ENCODE measurements around the gene GIGYF1. TPM values are rescaled to one million over a fixed set of nuclear protein-coding genes. Genes with fewer than 3 reads are reported as not detected.
"Not testable (repeated sequence)": the region's sequence is repeated elsewhere in the genome, so short reads cannot be mapped to it uniquely, and the experiment has no call there.

GIGYF1 gene, protein sequence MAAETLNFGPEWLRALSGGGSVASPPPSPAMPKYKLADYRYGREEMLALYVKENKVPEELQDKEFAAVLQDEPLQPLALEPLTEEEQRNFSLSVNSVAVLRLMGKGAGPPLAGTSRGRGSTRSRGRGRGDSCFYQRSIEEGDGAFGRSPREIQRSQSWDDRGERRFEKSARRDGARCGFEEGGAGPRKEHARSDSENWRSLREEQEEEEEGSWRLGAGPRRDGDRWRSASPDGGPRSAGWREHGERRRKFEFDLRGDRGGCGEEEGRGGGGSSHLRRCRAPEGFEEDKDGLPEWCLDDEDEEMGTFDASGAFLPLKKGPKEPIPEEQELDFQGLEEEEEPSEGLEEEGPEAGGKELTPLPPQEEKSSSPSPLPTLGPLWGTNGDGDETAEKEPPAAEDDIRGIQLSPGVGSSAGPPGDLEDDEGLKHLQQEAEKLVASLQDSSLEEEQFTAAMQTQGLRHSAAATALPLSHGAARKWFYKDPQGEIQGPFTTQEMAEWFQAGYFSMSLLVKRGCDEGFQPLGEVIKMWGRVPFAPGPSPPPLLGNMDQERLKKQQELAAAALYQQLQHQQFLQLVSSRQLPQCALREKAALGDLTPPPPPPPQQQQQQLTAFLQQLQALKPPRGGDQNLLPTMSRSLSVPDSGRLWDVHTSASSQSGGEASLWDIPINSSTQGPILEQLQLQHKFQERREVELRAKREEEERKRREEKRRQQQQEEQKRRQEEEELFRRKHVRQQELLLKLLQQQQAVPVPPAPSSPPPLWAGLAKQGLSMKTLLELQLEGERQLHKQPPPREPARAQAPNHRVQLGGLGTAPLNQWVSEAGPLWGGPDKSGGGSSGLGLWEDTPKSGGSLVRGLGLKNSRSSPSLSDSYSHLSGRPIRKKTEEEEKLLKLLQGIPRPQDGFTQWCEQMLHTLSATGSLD (N-terminal part only)
- polyA plus RNA-seq: 2.6 TPM

DNA sequence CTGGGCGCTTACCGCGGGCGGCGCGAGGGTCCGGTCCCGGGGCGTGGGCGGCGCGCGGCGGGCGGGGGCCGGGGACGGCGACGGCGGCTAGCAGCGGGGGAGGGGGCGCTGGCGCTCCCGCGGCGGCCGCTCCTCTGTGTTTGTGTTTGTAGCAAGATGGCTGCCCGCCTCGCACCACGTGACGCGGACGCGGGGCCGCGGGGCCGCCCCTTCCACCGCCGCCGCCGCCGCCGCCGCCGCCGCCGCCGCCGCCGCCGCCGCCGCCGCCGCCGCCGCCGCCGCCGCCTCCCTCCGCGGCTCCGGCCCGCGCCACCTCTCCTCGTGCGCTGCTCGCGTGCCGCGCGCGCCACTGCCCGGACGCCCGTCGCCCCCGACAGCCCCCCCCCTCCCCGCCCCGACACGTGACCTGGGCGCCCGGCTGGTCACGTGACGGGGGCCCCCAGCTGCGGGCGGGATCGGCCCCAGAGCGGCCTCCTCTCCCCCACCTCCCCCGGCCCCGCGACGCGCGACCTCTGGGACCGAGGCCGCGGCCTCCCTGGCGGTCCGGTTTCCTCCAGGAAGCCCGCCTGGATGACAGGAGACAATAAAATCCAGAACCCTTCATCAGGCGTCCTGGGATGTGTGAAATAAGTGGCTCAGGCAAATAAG, at the start of gene GIGYF1:
Gene GIGYF1, minus strand, starts transcription at position 153 of the 648 bp plus-strand sequence. CDS start 6,012 bp downstream, outside the sequence.
- Mint-ChIP-seq H3K9me3 (no peaks in the 10 kb centered on the region), H3K36me3 (no peaks in the 10 kb centered on the region), H3K27me3 (peaks cover 3% of the 10 kb centered on the region), H3K27ac (peak within 1 kb of the TSS; percentile 92 to 96 (median 93)), H3K4me1 (peaks cover 24 to 30% (median 28%) of the 10 kb centered on the region in 3 donors), H3K4me3 (peak within 1 kb of the TSS; percentile 89 to 97 (median 95))

GRCh38 chr7:100739934-100740333, 45.9 kb upstream of the GIGYF1 start:
- Mint-ChIP-seq H3K27me3 (no peaks in the 10 kb centered on the region), H3K4me1 (peaks cover 0 to 2% (median 0%) of the 10 kb centered on the region in 3 donors), H3K9me3 (peaks cover 0 to 2% (median 0%) of the 10 kb centered on the region in 3 donors), H3K36me3 (no peaks in the 10 kb centered on the region), H3K27ac (no peak overlapping the region), H3K4me3 (no peak overlapping the region)

DNA sequence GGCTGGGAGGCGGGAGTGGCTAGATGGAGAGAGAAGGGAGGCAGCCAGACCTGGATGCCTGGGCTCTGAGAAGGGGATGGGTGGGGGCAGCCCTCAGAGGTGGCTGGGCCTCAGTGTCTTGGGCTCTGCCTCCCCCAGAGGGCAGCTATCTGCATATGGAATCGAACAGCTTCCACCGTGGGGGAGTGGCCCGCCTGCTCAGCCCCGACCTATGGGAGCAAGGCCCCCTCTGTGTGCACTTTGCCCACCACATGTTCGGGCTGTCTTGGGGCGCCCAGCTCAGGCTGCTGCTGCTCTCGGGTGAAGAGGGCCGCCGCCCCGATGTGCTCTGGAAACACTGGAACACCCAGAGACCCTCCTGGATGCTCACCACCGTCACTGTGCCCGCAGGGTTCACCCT, 42.6 kb upstream of the GIGYF1 start:
- peaks cover 0 to 2% (median 0%) of the 10 kb centered on the region in 3 donors for H3K9me3 Mint-ChIP-seq
- peaks cover 2% of the 10 kb centered on the region for H3K27me3 Mint-ChIP-seq
- peak overlapping the region in 1 of 4 donors; percentile 58 for H3K4me3 Mint-ChIP-seq
- no peaks in the 10 kb centered on the region for H3K36me3 Mint-ChIP-seq
- peaks cover 4 to 15% (median 10%) of the 10 kb centered on the region in 3 donors for H3K4me1 Mint-ChIP-seq
- H3K27ac Mint-ChIP-seq: no peak overlapping the region

DNA sequence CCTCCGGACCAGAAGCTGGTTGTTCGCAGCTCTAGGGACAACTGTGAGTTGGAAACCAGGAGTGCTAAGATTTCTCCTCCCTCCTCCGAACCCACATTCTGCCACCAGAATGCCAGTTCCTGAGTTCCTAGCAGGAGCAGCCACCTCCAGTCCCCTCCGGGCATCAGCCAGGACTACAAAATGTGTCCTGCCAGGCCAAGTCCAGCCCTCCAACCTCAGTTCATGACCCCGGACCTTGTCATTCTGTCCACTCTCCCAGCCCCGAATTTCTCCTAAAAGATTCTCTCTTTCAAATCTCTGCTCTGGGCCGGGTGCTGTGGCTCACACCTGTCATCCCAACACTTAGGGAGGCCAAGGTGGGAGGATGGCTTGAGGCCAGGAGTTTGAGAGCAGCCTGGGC, 41.7 kb upstream of the GIGYF1 start:
- Mint-ChIP-seq H3K4me1 (peaks cover 4 to 15% (median 10%) of the 10 kb centered on the region in 3 donors), H3K27me3 (peaks cover 2% of the 10 kb centered on the region), H3K36me3 (no peaks in the 10 kb centered on the region), H3K9me3 (peaks cover 0 to 2% (median 0%) of the 10 kb centered on the region in 3 donors), H3K4me3 (no peak overlapping the region), H3K27ac (no peak overlapping the region)

DNA sequence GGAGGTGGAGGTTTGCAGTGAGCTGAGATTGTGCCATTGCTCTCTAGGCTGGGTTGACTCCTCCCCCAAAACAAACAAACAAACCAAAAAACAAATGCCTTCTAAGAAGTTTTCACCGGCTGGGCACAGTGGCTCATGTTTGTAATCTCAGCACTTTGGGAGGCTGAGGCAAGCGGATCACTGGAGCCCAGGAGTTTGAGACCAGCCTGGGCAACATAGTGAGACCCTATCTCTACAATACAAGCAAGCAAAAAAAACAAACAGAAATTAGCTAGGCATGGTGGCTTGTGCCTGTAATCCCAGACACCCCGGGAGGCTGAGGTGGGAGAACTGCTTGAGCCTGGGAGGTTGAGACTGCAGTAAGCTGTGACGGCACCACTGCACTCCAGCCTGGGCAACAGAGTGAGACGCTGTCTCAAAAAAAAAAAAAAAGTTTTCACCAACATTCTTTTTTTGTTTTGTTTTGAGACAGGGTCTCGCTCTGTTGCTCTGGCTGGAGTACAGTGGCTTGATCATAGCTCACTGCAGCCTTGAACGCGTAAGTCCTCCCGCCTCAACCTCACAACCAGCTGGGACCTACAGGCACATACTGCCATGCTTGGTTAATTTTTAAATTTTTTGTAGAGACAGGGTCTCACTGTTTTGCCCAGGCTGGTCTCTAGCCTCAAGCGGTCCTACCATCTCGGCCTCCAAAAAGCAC, 38.0 kb upstream of the GIGYF1 start:
- Mint-ChIP-seq H3K27me3 (peaks cover 16% of the 10 kb centered on the region), H3K36me3 (no peaks in the 10 kb centered on the region), H3K9me3 (no peaks in the 10 kb centered on the region), H3K27ac (no peak overlapping the region), H3K4me3 (peak overlapping the region in 1 of 4 donors; percentile 70), H3K4me1 (peaks cover 4 to 15% (median 10%) of the 10 kb centered on the region in 3 donors)

DNA sequence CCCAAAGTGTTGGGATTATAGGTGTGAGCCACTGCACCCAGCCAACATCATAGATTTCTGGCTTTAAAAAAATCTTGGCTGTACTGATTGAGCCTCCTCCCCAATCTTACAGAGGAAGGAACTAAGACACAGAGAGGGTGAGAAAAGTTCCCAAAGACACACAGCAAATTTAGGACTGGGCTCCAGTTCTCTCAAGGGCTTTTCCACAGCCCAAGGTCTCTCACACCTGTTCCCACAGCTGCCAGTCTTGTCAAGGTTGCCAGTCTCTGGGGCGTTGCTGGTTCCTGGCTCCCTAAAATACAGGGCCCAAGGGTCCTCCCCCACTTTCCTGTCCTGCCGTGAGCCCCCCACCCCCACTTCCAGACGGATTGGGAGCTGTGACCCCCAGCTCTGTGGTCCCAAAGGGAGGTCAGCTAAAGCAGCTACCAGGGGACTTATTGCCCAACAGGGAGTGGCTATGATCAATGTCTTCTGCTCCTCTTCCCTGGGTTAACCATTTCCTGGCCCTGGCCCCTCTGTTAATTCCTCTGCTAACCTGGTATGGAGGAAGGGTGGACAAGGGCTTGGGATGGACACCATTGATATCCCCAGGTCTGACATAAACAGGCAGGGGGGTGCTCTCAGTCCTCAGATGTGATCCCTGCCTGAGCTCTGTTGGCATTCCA, 36.2 kb upstream of the GIGYF1 start:
- H3K36me3 Mint-ChIP-seq: no peaks in the 10 kb centered on the region
- peaks cover 16% of the 10 kb centered on the region for H3K27me3 Mint-ChIP-seq
- peaks cover 4 to 15% (median 13%) of the 10 kb centered on the region in 3 donors for H3K4me1 Mint-ChIP-seq
- H3K4me3 Mint-ChIP-seq: no peak overlapping the region
- H3K9me3 Mint-ChIP-seq: no peaks in the 10 kb centered on the region
- no peak overlapping the region for H3K27ac Mint-ChIP-seq

GRCh38 chr7:100728196-100728595, 34.1 kb upstream of the GIGYF1 start:
- Mint-ChIP-seq H3K4me3 (no peak overlapping the region), H3K9me3 (no peaks in the 10 kb centered on the region), H3K27me3 (peaks cover 21% of the 10 kb centered on the region), H3K27ac (no peak overlapping the region), H3K4me1 (peaks cover 6 to 13% (median 8%) of the 10 kb centered on the region in 3 donors), H3K36me3 (no peaks in the 10 kb centered on the region)

- H3K36me3 Mint-ChIP-seq: no peaks in the 10 kb centered on the region
- no peak overlapping the region for H3K27ac Mint-ChIP-seq
- H3K9me3 Mint-ChIP-seq: no peaks in the 10 kb centered on the region
- peaks cover 27% of the 10 kb centered on the region for H3K27me3 Mint-ChIP-seq
- H3K4me3 Mint-ChIP-seq: no peak overlapping the region
- peaks cover 0 to 9% (median 2%) of the 10 kb centered on the region in 3 donors for H3K4me1 Mint-ChIP-seq
Observed at GRCh38 chr7:100726996-100727761, 33.1 kb upstream of the GIGYF1 start.

DNA sequence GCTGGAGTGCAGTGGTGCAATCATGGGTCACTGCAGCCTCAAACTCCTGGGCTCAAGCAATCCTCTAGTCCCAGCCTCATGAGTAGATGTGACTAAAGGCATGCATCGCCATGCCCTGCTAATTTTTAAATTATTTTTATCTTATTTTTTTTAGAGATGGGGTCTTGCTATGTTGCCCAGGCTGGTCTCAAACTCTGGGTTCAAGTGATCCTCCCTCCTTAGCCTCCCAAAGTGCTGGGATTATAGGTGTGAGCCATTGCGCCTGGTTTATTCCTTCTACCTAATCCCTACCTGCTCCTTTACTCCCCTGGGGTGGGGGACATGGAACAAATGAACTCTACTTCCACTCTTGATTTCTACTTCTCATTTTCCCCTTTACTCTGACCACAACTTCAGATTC, 30.3 kb upstream of the GIGYF1 start:
- H3K27me3 Mint-ChIP-seq: peaks cover 46% of the 10 kb centered on the region
- H3K4me3 Mint-ChIP-seq, H3K27ac Mint-ChIP-seq, H3K9me3 Mint-ChIP-seq, H3K4me1 Mint-ChIP-seq, H3K36me3 Mint-ChIP-seq: not testable (repeated sequence)

GRCh38 chr7:100723732-100724275, 29.8 kb upstream of the GIGYF1 start:
- Mint-ChIP-seq H3K4me1 (peaks cover 0 to 5% (median 4%) of the 10 kb centered on the region in 3 donors), H3K27me3 (peaks cover 49% of the 10 kb centered on the region), H3K27ac (no peak overlapping the region), H3K9me3 (peaks cover 0 to 4% (median 3%) of the 10 kb centered on the region in 3 donors), H3K4me3 (no peak overlapping the region), H3K36me3 (peaks cover 3% of the 10 kb centered on the region)

DNA sequence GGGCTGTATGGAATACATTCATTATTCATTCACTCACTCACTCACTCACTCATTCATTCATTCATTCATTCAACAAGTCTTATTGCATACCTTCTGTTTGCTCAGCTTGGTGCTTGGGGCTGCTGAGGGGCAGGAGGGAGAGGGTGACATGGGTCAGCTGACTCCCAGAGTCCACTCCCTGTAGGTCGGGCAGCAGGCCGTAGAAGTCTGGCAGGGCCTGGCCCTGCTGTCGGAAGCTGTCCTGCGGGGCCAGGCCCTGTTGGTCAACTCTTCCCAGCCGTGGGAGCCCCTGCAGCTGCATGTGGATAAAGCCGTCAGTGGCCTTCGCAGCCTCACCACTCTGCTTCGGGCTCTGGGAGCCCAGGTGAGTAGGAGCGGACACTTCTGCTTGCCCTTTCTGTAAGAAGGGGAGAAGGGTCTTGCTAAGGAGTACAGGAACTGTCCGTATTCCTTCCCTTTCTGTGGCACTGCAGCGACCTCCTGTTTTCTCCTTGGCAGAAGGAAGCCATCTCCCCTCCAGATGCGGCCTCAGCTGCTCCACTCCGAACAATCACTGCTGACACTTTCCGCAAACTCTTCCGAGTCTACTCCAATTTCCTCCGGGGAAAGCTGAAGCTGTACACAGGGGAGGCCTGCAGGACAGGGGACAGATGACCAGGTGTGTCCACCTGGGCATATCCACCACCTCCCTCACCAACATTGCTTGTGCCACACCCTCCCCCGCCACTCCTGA, 28.6 kb upstream of the GIGYF1 start:
- H3K4me1 Mint-ChIP-seq: peaks cover 0 to 5% (median 4%) of the 10 kb centered on the region in 3 donors
- H3K27ac Mint-ChIP-seq: no peak overlapping the region
- H3K27me3 Mint-ChIP-seq: peaks cover 41% of the 10 kb centered on the region
- peaks cover 4% of the 10 kb centered on the region for H3K36me3 Mint-ChIP-seq
- peaks cover 0 to 13% (median 9%) of the 10 kb centered on the region in 3 donors for H3K9me3 Mint-ChIP-seq
- no peak overlapping the region for H3K4me3 Mint-ChIP-seq

- Mint-ChIP-seq H3K27ac (no peak overlapping the region), H3K27me3 (peaks cover 36% of the 10 kb centered on the region), H3K4me3 (no peak overlapping the region), H3K4me1 (peaks cover 0 to 5% (median 4%) of the 10 kb centered on the region in 3 donors), H3K36me3 (peaks cover 4% of the 10 kb centered on the region), H3K9me3 (peaks cover 0 to 13% (median 10%) of the 10 kb centered on the region in 3 donors)
Observed at GRCh38 chr7:100721505-100721812, 27.4 kb upstream of the GIGYF1 start.
